Activated T-helper 1 cell treated with anti-CD3 and anti-CD28 coated beads, Interleukin-12 subunit alpha, Interleukin-12 subunit beta, Interleukin-2, Interleukin-4 antibody, amounts not matched to agents 30 ng/mL and 10 ng/mL and 1 ng/mL, durations not matched to agents 14 hours and 24 hours and 36 hours (primary cell): Measurements from ENCODE around the gene MEGF9. TPM values are rescaled to one million over a fixed set of nuclear protein-coding genes. Genes with fewer than 3 reads are reported as not detected.
A peak's percentile ranks its signal among the peaks of the same experiment; 100 is the strongest.
"Not testable (repeated sequence)": the region's sequence is repeated elsewhere in the genome, so short reads cannot be mapped to it uniquely, and the experiment has no call there.

Source experiments
- DNase-seq: peaks from one replicate; pipeline ENCODE4 v3.0.0; 2021; ENCODE audit warnings: low spot score
- H3K27ac Mint-ChIP-seq: one replicate; pipeline ENCODE4 v1.8.0; 2021; ENCODE audit warnings: mild to moderate bottlenecking, mixed read lengths
- H3K27me3 Mint-ChIP-seq: one replicate; pipeline ENCODE4 v1.8.0; 2022; ENCODE audit warnings: mild to moderate bottlenecking, moderate library complexity, mixed read lengths; ENCODE audit not compliant: insufficient read depth
- H3K36me3 Mint-ChIP-seq: one replicate; pipeline ENCODE4 v1.8.0; 2021; ENCODE audit warnings: low read depth, mixed read lengths
- H3K4me1 Mint-ChIP-seq: one replicate; pipeline ENCODE4 v1.8.0; 2021; ENCODE audit warnings: low read depth, mixed read lengths
- H3K4me3 Mint-ChIP-seq: one replicate; pipeline ENCODE4 v1.8.0; 2021; ENCODE audit warnings: mild to moderate bottlenecking, moderate library complexity, mixed read lengths
- H3K9me3 Mint-ChIP-seq: one replicate; pipeline ENCODE4 v1.8.0; 2021; ENCODE audit warnings: mixed read lengths
- intact Hi-C: fragments of 100-400 bp; cut with micrococcal nuclease; formaldehyde crosslinking; loops from one replicate; pipeline ENCODE4 v1.15.1; 2024
- total RNA-seq: library from RNA; stranded (reverse); gene quantifications from 2 replicates; pipeline ENCODE4 v1.2.3, GENCODE V29; 2022

The MEGF9 gene
- total RNA-seq, 1 donor from 2014 or later, result 5.4 TPM

- intact Hi-C loops, result no loop called here
Observed at GRCh38 chr9:120561709-120562108, 152.6 kb downstream of the MEGF9 start.

GRCh38 chr9:120559546-120559945, 154.7 kb downstream of the MEGF9 start:
- no peaks in the 10 kb centered on the region for H3K9me3 Mint-ChIP-seq
- H3K4me1 Mint-ChIP-seq, result peaks cover 6% of the 10 kb centered on the region
- H3K27me3 Mint-ChIP-seq, result no peaks in the 10 kb centered on the region

More at GRCh38 chr9:120561709-120562108, 152.6 kb downstream of the MEGF9 start:
- DNase-seq, result no peak
- H3K9me3 Mint-ChIP-seq, result no peaks in the 10 kb centered on the region
- H3K36me3 Mint-ChIP-seq, result peaks cover 39% of the 10 kb centered on the region
- H3K4me3 Mint-ChIP-seq, result no peak overlapping the region
- peaks cover 6% of the 10 kb centered on the region for H3K4me1 Mint-ChIP-seq
- no peak overlapping the region for H3K27ac Mint-ChIP-seq
- no peaks in the 10 kb centered on the region for H3K27me3 Mint-ChIP-seq

GRCh38 chr9:120558454-120558853, 155.8 kb downstream of the MEGF9 start:
- intact Hi-C loops, result no loop called here
- H3K4me1 Mint-ChIP-seq, result peaks cover 6% of the 10 kb centered on the region
- H3K36me3 Mint-ChIP-seq, result peaks cover 38% of the 10 kb centered on the region
- H3K4me3 Mint-ChIP-seq, result no peak overlapping the region
- H3K9me3 Mint-ChIP-seq, result no peaks in the 10 kb centered on the region
- H3K27me3 Mint-ChIP-seq, result no peaks in the 10 kb centered on the region
- DNase-seq, result no peak
- H3K27ac Mint-ChIP-seq, result peak overlapping the region; percentile 64

More at GRCh38 chr9:120559546-120559945, 154.7 kb downstream of the MEGF9 start:
- DNase-seq, result no peak
- H3K4me3 Mint-ChIP-seq, result no peak overlapping the region
- intact Hi-C loops, result no loop called here
- H3K27ac Mint-ChIP-seq, result no peak overlapping the region
- H3K36me3 Mint-ChIP-seq, result peaks cover 37% of the 10 kb centered on the region

GRCh38 chr9:120557205-120557604, 157.1 kb downstream of the MEGF9 start:
- Mint-ChIP-seq H3K4me3 (no peak overlapping the region), H3K36me3 (peaks cover 36% of the 10 kb centered on the region), H3K27me3 (no peaks in the 10 kb centered on the region), H3K9me3 (no peaks in the 10 kb centered on the region), H3K4me1 (peaks cover 6% of the 10 kb centered on the region), H3K27ac (no peak overlapping the region)
- no peak for DNase-seq
- intact Hi-C loops, result no loop called here

- intact Hi-C loops, result no loop called here
- Mint-ChIP-seq H3K9me3 (no peaks in the 10 kb centered on the region), H3K4me1 (peaks cover 6% of the 10 kb centered on the region), H3K27ac (no peak overlapping the region), H3K36me3 (peaks cover 34% of the 10 kb centered on the region), H3K4me3 (no peak overlapping the region), H3K27me3 (no peaks in the 10 kb centered on the region)
- DNase-seq, result no peak
Observed at GRCh38 chr9:120556775-120557174, 157.5 kb downstream of the MEGF9 start.

GRCh38 chr9:120555839-120556238, 158.4 kb downstream of the MEGF9 start:
- Mint-ChIP-seq H3K27ac (no peak overlapping the region), H3K4me3 (no peak overlapping the region), H3K36me3 (peaks cover 41% of the 10 kb centered on the region), H3K4me1 (peaks cover 6% of the 10 kb centered on the region), H3K9me3 (no peaks in the 10 kb centered on the region), H3K27me3 (no peaks in the 10 kb centered on the region)
- intact Hi-C loops, result no loop called here
- no peak for DNase-seq

- H3K4me1 Mint-ChIP-seq, H3K27ac Mint-ChIP-seq, H3K27me3 Mint-ChIP-seq, H3K9me3 Mint-ChIP-seq, DNase-seq, intact Hi-C loops, H3K4me3 Mint-ChIP-seq: not testable (repeated sequence)
- peaks cover 46% of the 10 kb centered on the region for H3K36me3 Mint-ChIP-seq
Observed at GRCh38 chr9:120552210-120552704, 162.0 kb downstream of the MEGF9 start.

Other genes starting within 250 kb of the MEGF9 start
- gene CDK5RAP2, start 134.3 kb downstream of the MEGF9 start, total RNA-seq, result 60.3 and 66.7 TPM in 2 replicates
- 82.2 and 85.0 TPM in 2 replicates for gene FBXW2, start 78.9 kb upstream of the MEGF9 start, total RNA-seq
- 57.7 and 59.2 TPM in 2 replicates for gene PSMD5, start 128.5 kb upstream of the MEGF9 start, total RNA-seq
- gene PHF19, start 162.7 kb upstream of the MEGF9 start, total RNA-seq, result 134 and 142 TPM in 2 replicates
- gene TRAF1, start 212.3 kb upstream of the MEGF9 start, total RNA-seq, result 136 and 138 TPM in 2 replicates